Nasal cavity respiratory epithelium epithelial cell of viscerocranial mucosa (primary cell): ENCODE results near the gene ESRP2. TPM values are rescaled to one million over a fixed set of nuclear protein-coding genes. Genes with fewer than 3 reads are reported as not detected.

Source experiments
- total RNA-seq: library from RNA; depleted of rRNA; stranded (reverse); fragments of >200 nt; gene quantifications from 2 replicates; pipeline ENCODE4 v1.2.3, GENCODE V29; 2014

The ESRP2 gene
- total RNA-seq, result 50.6 and 64.8 TPM in 2 replicates

GRCh38 chr16:68235887-68236136 lies at the start of gene ESRP2:
Gene ESRP2 (minus strand): TSS chr16:68236127. CDS start chr16:68236045, 82 bp downstream.

GRCh38 chr16:68264128-68265077 lies 28.5 kb upstream of the ESRP2 start, which contains the start of gene SLC7A6:
Gene SLC7A6 (plus strand): TSS chr16:68264526. CDS start chr16:68274727, 10,201 bp downstream.

GRCh38 chr16:68244903-68245853 lies 9.3 kb upstream of the ESRP2 start, which contains the start of gene PLA2G15:
Gene PLA2G15 (plus strand): TSS chr16:68245373. CDS start chr16:68245427, 54 bp downstream.

Other genes with a start within 250 kb of the ESRP2 start
- not detected in 2 replicates for gene DPEP2, start 236.6 kb downstream of the ESRP2 start, total RNA-seq
- gene DPEP2NB, start 220.2 kb downstream of the ESRP2 start, total RNA-seq, result not detected in 2 replicates
- 13.2 and 18.1 TPM in 2 replicates for gene DDX28, start 212.9 kb downstream of the ESRP2 start, total RNA-seq
- 23.3 and 24.6 TPM in 2 replicates for gene DUS2, start 212.8 kb downstream of the ESRP2 start, total RNA-seq
- gene NFATC3, start 150.8 kb downstream of the ESRP2 start, total RNA-seq, result 11.6 and 16.2 TPM in 2 replicates
- gene PLA2G15, start 9.2 kb upstream of the ESRP2 start, total RNA-seq, result 5.8 and 19.4 TPM in 2 replicates
- 10.9 and 16.5 TPM in 2 replicates for gene SLC7A6, start 28.4 kb upstream of the ESRP2 start, total RNA-seq
- 16.1 and 17.0 TPM in 2 replicates for gene SLC7A6OS, start 74.8 kb upstream of the ESRP2 start, total RNA-seq
- 25.6 and 41.6 TPM in 2 replicates for gene PRMT7, start 74.9 kb upstream of the ESRP2 start, total RNA-seq
- gene SMPD3, start 212.4 kb upstream of the ESRP2 start, total RNA-seq, result under 0.01 and 0.14 TPM in 2 replicates